BJ (cell line): ENCODE results near the gene NAT8. TPM values are rescaled to one million over a fixed set of nuclear protein-coding genes. Genes with fewer than 3 reads are reported as not detected.

Source experiments
- CTCF ChIA-PET: fragments of 350-600 bp; formaldehyde crosslinking; extraction: SDS; loops from one replicate; lab custom pipeline; 2021; ENCODE audit warnings: antibody characterized with exemption, inconsistent platforms; lab: Yijun Ruan, JAX
- POLR2A ChIA-PET: fragments of 300-600 bp; sonication (Branson Sonifier 250); formaldehyde crosslinking; extraction: SDS; loops from one replicate; lab custom pipeline; 2021; ENCODE audit warnings: antibody characterized with exemption; lab: Charles Lee
- DNase-seq: peaks from one replicate; pipeline ENCODE4 v3.0.0-alpha.2; 2011; ENCODE audit warnings: low read depth
- H3K27me3 ChIP-seq: 2 replicates; pipeline ENCODE4 v1.6.0; 2011; ENCODE audit warnings: low read length; ENCODE audit not compliant: control insufficient read depth, insufficient read depth
- H3K36me3 ChIP-seq: 2 replicates; pipeline ENCODE4 v1.5.1; 2011; ENCODE audit warnings: low read length; ENCODE audit not compliant: control insufficient read depth, insufficient read depth
- H3K4me3 ChIP-seq: 2 replicates; pipeline ENCODE4 v1.5.1; 2011; ENCODE audit warnings: low read depth, mild to moderate bottlenecking, control low read depth, low read length
- polyA plus RNA-seq: library from polyadenylated mRNA; depleted of rRNA; stranded (reverse); fragments of >200 nt; gene quantifications from 2 replicates; pipeline ENCODE4 v1.2.3, GENCODE V29; 2011; rRNA removed
- TF ChIP-seq, protein P1 (sequence below): IDR thresholded peaks from 2 replicates; pipeline ENCODE4 v1.5.1; 2011; ENCODE audit warnings: low read depth, mild to moderate bottlenecking, control low read depth, inconsistent platforms, low read length, moderate library complexity; ENCODE audit not compliant: insufficient read depth

Gene NAT8
- polyA plus RNA-seq, 1 experiment: not detected

DNA sequence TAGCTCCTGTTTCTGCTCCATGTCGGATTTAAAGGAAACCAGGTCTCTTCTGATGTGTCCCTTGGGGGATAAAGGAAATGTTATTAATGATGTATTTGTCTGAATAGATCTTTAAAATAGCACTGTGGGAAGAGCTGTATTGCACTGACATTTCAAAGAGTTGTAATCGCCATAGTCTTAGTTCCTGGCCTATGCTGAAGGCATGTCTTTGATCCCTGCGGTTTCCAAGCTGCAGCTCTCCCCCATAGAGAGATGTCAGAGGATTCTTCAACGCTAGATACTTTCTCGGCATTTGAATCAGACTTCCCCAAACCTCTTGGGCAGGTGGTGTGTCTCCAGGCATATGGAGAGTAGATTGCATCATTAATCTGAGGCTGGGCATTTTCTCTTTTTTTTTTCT lies 40.4 kb downstream of the NAT8 start:
- Histone ChIP-seq H3K27me3 (no peaks in the 10 kb centered on the region), H3K4me3 (no peak overlapping the region), H3K36me3 (peaks cover 5% of the 10 kb centered on the region)
- ChIA-PET POLR2A (no interaction called here), CTCF (interaction anchor here (1.1 kb wide), 1 partner anchor 47 kb away, joined by 3 read pairs; no protein-coding TSS in a partner anchor)
- no peak for DNase-seq
- TF ChIP-seq, protein P1, sequence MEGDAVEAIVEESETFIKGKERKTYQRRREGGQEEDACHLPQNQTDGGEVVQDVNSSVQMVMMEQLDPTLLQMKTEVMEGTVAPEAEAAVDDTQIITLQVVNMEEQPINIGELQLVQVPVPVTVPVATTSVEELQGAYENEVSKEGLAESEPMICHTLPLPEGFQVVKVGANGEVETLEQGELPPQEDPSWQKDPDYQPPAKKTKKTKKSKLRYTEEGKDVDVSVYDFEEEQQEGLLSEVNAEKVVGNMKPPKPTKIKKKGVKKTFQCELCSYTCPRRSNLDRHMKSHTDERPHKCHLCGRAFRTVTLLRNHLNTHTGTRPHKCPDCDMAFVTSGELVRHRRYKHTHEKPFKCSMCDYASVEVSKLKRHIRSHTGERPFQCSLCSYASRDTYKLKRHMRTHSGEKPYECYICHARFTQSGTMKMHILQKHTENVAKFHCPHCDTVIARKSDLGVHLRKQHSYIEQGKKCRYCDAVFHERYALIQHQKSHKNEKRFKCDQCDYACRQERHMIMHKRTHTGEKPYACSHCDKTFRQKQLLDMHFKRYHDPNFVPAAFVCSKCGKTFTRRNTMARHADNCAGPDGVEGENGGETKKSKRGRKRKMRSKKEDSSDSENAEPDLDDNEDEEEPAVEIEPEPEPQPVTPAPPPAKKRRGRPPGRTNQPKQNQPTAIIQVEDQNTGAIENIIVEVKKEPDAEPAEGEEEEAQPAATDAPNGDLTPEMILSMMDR: no peak

DNA sequence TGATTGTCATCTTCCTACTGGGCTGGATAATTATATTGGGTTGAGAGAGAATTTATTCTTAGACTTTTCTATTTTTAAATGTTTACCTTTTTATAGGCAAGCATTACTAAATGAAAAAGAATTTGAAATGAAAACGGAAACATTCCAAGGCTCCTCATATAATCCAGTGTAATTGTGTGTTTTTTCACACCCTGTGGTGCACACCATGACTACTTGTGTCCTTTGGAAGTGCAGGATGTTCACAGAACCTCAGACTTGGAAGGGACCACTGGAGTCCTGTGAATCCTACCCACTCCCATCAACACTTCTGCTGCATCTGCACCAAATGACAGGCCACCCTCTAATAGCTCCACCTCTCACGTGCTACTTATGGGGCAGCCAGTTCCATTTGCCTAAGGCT lies 48.0 kb downstream of the NAT8 start:
- ChIA-PET CTCF (no interaction called here), POLR2A (no interaction called here)
- Histone ChIP-seq H3K36me3 (no peaks in the 10 kb centered on the region), H3K4me3 (no peak overlapping the region), H3K27me3 (no peaks in the 10 kb centered on the region)
- DNase-seq: no peak
- TF ChIP-seq, protein P1: no peak

DNA sequence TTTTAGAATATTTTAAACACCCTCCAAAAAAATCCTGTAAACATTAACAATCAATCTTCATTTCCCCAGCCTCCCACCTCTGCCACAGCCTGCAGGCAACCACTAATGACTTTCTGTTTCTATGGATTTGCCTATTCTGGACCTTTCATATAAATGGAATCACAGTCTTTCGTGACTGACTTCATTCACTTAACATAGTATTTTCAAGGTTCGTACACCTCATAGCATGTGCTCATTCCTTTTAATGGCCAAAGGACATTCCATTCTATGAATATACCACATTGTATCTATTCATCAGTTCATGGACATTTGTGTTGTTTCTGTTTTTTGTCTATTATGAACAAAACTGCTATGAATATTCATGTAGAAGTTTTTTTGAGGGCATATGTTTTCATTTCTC lies 48.5 kb downstream of the NAT8 start:
- ChIA-PET POLR2A (no interaction called here), CTCF (no interaction called here)
- Histone ChIP-seq H3K27me3 (no peaks in the 10 kb centered on the region), H3K36me3 (no peaks in the 10 kb centered on the region), H3K4me3 (no peak overlapping the region)
- TF ChIP-seq, protein P1: no peak
- DNase-seq: no peak

Other genes starting within 250 kb of the NAT8 start
- 16.0 and 23.8 TPM in 2 replicates for gene TPRKB, start 94.9 kb upstream of the NAT8 start, polyA plus RNA-seq
- 19.7 and 33.8 TPM in 2 replicates for gene DUSP11, start 137.7 kb upstream of the NAT8 start, polyA plus RNA-seq
- not detected in 2 replicates for gene C2orf78, start 141.8 kb upstream of the NAT8 start, polyA plus RNA-seq
- gene STAMBP, start 186.5 kb upstream of the NAT8 start, polyA plus RNA-seq: 47.9 and 48.4 TPM in 2 replicates